Measurements from ENCODE around the gene NPTX2.

NPTX2 gene

DNA sequence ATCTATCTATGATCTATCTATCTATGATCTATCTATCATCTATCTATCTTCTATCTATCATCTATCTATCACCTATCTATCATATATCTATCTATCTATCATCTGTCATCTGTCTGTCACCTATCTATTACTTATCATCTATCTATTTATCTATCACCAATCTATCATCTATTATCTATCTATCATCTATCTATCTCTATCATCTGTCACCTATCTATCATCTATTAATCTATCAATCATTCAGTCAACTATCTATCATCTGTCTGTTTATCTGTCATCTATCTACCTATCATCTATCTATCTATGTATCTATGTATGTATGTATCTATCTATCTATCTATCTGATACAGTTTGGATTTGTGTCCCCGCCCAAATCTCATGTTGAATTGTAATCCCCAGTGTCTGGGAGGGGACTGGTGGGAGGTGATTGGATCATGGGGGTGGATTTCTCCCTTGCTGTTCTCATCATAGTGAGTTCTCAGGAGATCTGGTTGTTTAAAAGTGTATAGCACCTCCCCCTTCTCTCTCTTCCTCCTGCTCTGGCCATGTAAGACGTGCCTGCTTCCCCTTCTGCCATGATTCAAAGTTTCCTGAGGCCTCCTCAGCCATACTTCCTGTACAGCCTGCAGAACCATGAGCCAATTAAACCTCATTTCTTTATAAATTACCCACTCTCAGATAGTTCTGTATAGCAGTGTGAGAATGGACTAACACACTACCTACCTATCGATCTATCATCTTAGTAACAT, 37.6 kb downstream of the NPTX2 start:
- no peaks in the 10 kb centered on the region for H3K79me2 ChIP-seq (ENCODE audit: insufficient read depth, low read length)
- no peak overlapping the region for H2AFZ ChIP-seq (ENCODE audit: low read depth, low read length)
- H3K9ac ChIP-seq (ENCODE audit: low read depth, low read length) = no peak overlapping the region
- H3K27ac ChIP-seq (ENCODE audit: low read length) = no peak overlapping the region
- no peak overlapping the region for H3K4me3 ChIP-seq (ENCODE audit: low read depth in 1 of 2, low read length in 2 of 2)
- no peaks in the 10 kb centered on the region for H3K36me3 ChIP-seq (ENCODE audit: insufficient read depth, low read length)
- TF ChIP-seq EZH2 (IDR thresholded peaks at IDR 0.05; ENCODE audit: borderline replicate concordance, low read depth, low read length, severe bottlenecking) = no peak
- TF ChIP-seq, protein P1, sequence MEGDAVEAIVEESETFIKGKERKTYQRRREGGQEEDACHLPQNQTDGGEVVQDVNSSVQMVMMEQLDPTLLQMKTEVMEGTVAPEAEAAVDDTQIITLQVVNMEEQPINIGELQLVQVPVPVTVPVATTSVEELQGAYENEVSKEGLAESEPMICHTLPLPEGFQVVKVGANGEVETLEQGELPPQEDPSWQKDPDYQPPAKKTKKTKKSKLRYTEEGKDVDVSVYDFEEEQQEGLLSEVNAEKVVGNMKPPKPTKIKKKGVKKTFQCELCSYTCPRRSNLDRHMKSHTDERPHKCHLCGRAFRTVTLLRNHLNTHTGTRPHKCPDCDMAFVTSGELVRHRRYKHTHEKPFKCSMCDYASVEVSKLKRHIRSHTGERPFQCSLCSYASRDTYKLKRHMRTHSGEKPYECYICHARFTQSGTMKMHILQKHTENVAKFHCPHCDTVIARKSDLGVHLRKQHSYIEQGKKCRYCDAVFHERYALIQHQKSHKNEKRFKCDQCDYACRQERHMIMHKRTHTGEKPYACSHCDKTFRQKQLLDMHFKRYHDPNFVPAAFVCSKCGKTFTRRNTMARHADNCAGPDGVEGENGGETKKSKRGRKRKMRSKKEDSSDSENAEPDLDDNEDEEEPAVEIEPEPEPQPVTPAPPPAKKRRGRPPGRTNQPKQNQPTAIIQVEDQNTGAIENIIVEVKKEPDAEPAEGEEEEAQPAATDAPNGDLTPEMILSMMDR (IDR thresholded peaks at IDR 0.05; ENCODE audit: borderline replicate concordance, extremely low read depth, low read length, poor library complexity, severe bottlenecking) = no peak
- H3K4me2 ChIP-seq (ENCODE audit: insufficient read depth, low read length) = no peak overlapping the region
- H3K4me1 ChIP-seq (ENCODE audit: insufficient read depth, low read length) = no peaks in the 10 kb centered on the region
- H4K20me1 ChIP-seq (ENCODE audit: insufficient read depth, low read length) = no peaks in the 10 kb centered on the region
- peaks cover 5% of the 10 kb centered on the region for H3K27me3 ChIP-seq (ENCODE audit: insufficient read depth, low read length, poor library complexity)
- ATAC-seq (ENCODE audit: insufficient read depth, low read depth) (no peak), DNase-seq (no peak)
- H3K9me3 ChIP-seq (ENCODE audit: insufficient read depth, low read length, severe bottlenecking) = no peaks in the 10 kb centered on the region

DNA sequence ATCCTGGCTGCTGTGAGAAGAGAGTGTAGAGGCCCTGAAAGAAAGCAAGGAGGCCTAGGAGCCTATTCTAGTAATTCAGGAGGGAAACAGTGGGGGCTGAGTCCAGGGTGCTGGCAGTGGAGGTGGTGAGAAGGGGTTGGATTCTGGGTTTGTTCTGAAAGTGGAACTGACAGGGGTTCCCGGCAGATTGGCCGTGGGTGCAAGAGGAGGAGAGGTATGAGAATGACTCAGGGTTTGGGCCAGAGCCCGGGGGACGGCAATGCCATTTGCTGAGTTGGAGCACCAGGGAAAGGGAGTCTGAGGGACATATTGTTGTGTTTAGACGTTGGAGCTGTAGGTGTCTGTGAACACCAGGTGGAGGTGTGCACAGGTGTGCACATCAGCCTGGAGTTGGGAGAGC, 38.5 kb downstream of the NPTX2 start:
- ATAC-seq (ENCODE audit: insufficient read depth, low read depth) = no peak
- H3K4me1 ChIP-seq (ENCODE audit: insufficient read depth, low read length) = no peaks in the 10 kb centered on the region
- H4K20me1 ChIP-seq (ENCODE audit: insufficient read depth, low read length) = no peaks in the 10 kb centered on the region
- no peak overlapping the region for H2AFZ ChIP-seq (ENCODE audit: low read depth, low read length)
- DNase-seq = no peak
- TF ChIP-seq, protein P1 (IDR thresholded peaks at IDR 0.05; ENCODE audit: borderline replicate concordance, extremely low read depth, low read length, poor library complexity, severe bottlenecking) = no peak
- no peak for TF ChIP-seq EZH2 (IDR thresholded peaks at IDR 0.05; ENCODE audit: borderline replicate concordance, low read depth, low read length, severe bottlenecking)
- no peaks in the 10 kb centered on the region for H3K79me2 ChIP-seq (ENCODE audit: insufficient read depth, low read length)
- H3K4me3 ChIP-seq (ENCODE audit: low read depth in 1 of 2, low read length in 2 of 2) = no peak overlapping the region
- H3K36me3 ChIP-seq (ENCODE audit: insufficient read depth, low read length) = no peaks in the 10 kb centered on the region
- H3K9ac ChIP-seq (ENCODE audit: low read depth, low read length) = no peak overlapping the region
- H3K27me3 ChIP-seq (ENCODE audit: insufficient read depth, low read length, poor library complexity) = peaks cover 5% of the 10 kb centered on the region
- H3K9me3 ChIP-seq (ENCODE audit: insufficient read depth, low read length, severe bottlenecking) = no peaks in the 10 kb centered on the region
- no peak overlapping the region for H3K27ac ChIP-seq (ENCODE audit: low read length)
- no peak overlapping the region for H3K4me2 ChIP-seq (ENCODE audit: insufficient read depth, low read length)

DNA sequence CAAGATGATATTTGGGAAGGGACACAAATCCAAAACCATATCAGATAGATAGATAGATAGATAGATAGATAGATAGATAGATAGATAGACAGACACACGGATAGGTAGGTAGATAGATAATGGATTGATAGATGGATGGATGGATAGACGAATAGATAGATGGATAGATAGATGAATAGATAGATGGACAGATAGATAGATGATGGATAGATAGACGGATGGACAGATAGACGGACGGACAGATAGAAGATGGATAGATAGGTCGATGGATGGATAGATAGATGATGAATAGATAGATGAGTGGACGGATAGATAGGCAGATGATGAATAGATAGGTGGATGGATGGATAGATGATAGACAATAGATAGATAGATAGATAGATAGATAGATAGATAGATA, 39.8 kb downstream of the NPTX2 start:
- H3K4me3 ChIP-seq (ENCODE audit: low read depth in 1 of 2, low read length in 2 of 2) = no peak overlapping the region
- ATAC-seq (ENCODE audit: insufficient read depth, low read depth) (no peak), DNase-seq (no peak)
- no peak overlapping the region for H3K27ac ChIP-seq (ENCODE audit: low read length)
- no peak overlapping the region for H3K9ac ChIP-seq (ENCODE audit: low read depth, low read length)
- no peaks in the 10 kb centered on the region for H3K4me1 ChIP-seq (ENCODE audit: insufficient read depth, low read length)
- H3K27me3 ChIP-seq (ENCODE audit: insufficient read depth, low read length, poor library complexity) = peaks cover 5% of the 10 kb centered on the region
- H3K79me2 ChIP-seq (ENCODE audit: insufficient read depth, low read length) = no peaks in the 10 kb centered on the region
- no peak for TF ChIP-seq EZH2 (IDR thresholded peaks at IDR 0.05; ENCODE audit: borderline replicate concordance, low read depth, low read length, severe bottlenecking)
- TF ChIP-seq, protein P1 (IDR thresholded peaks at IDR 0.05; ENCODE audit: borderline replicate concordance, extremely low read depth, low read length, poor library complexity, severe bottlenecking) = no peak
- no peak overlapping the region for H2AFZ ChIP-seq (ENCODE audit: low read depth, low read length)
- H3K9me3 ChIP-seq (ENCODE audit: insufficient read depth, low read length, severe bottlenecking) = no peaks in the 10 kb centered on the region
- H3K4me2 ChIP-seq (ENCODE audit: insufficient read depth, low read length) = no peak overlapping the region
- H3K36me3 ChIP-seq (ENCODE audit: insufficient read depth, low read length) = no peaks in the 10 kb centered on the region
- no peaks in the 10 kb centered on the region for H4K20me1 ChIP-seq (ENCODE audit: insufficient read depth, low read length)
